Subcutaneous adipose tissue (tissue), 4 donors: ENCODE measurements around the gene DPP6. TPM values are rescaled to one million over a fixed set of nuclear protein-coding genes. Genes with fewer than 3 reads are reported as not detected.

Experiments
- CTCF ChIP-seq: fragments of 450-650 bp; IDR thresholded peaks from one replicate; pipeline ENCODE4 v1.5.1; 2016; ENCODE audit warnings: low read depth, mild to moderate bottlenecking, control low read depth, antibody characterized with exemption, moderate library complexity
- total RNA-seq, 4 donors: library from RNA; depleted of rRNA; stranded (reverse); fragments of >200 nt; gene quantifications; one replicate each; pipeline ENCODE4 v1.1.0, GENCODE V29; 2016

Gene DPP6
- total RNA-seq, 4 donors from 2014 or later: 0.19 to 2.0 (median 0.85) TPM; not detected in 1

- no peak for TF ChIP-seq CTCF
Observed at GRCh38 chr7:154918266-154918665, 866.1 kb downstream of the DPP6 start.

- no peak for TF ChIP-seq CTCF
Observed at GRCh38 chr7:154918741-154919140, 866.5 kb downstream of the DPP6 start.

- TF ChIP-seq CTCF: no peak
Observed at GRCh38 chr7:154919344-154920225, 867.4 kb downstream of the DPP6 start.

- no peak for TF ChIP-seq CTCF
Observed at GRCh38 chr7:154927624-154928125, 875.5 kb downstream of the DPP6 start.

- no peak for TF ChIP-seq CTCF
Observed at GRCh38 chr7:154928136-154929005, 876.2 kb downstream of the DPP6 start.

- TF ChIP-seq CTCF: no peak
Observed at GRCh38 chr7:154929006-154929726, 877.0 kb downstream of the DPP6 start.
